ENCODE data around the gene HYPK. TPM values are rescaled to one million over a fixed set of nuclear protein-coding genes. Genes with fewer than 3 reads are reported as not detected.

Gene HYPK, protein sequence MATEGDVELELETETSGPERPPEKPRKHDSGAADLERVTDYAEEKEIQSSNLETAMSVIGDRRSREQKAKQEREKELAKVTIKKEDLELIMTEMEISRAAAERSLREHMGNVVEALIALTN
- 4.9 and 5.4 TPM in 2 replicates for total RNA-seq

DNA sequence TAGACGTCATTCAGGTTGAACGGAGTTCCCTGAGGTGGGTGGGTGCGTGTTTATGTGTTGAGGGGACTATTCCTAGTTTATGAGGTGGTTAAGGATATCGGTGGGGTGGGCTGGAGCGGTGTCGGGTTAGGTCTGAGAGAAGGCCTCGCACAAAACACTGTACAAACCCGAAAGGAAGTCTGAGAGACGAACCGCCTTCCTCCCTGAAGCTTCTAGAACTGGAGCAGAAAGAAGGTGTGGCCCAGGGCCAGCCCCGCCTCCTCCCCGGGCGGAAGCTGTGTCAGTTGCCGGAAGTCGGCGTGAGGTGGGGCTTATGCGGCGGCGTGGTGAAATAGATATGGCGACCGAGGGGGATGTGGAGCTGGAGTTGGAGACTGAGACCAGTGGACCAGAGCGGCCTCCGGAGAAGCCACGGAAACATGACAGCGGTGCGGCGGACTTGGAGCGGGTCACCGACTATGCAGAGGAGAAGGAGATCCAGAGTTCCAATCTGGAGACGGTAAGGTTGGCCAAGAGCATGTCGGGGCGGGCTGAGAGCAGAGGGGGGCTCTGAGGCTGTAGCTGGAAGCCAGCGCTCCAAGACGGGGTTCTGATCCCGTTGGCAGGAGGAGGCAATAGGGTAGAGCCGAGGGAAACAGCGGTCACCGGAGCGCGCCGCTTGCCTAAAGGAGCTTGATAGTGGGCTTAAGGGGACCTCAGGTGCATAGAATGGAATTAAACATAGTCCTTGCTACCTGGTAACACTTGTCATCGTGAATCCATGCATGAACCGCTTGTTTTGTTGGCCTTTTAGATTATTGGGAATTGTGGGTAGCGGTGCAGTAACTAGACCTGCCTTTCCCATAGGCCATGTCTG, at the start of gene HYPK:
TSS of gene HYPK (plus strand) at position 314 of the 856 bp plus-strand sequence. CDS start at position 338, 24 bp downstream.

DNA sequence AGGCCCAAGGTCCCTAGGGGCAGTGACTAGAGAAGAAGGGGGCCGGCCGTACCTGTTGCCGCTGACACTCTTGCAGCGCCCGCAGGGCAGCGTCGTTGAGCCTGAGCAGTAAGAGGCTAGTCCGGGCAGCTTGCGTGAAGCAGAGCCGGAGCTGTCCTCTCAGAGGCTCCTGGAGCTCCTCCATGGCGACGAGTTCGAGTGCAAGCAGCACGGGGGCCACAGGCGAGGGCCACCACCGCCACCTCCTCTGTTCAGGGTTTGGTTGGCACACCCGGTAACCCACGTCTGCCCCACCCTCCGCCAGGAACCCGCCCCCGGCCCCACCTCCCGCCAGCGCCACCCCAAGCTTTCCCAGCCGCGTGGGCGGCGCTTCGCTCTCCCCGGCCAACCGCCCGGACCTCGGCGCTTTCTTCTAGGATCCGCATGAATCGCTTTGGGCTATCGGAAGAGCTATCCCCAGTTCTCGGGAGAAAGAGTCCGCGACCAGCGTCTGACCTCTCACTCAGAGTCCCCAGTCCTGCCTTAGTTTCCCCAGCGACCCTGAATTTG, 23.6 kb upstream of the HYPK start, which contains the start of gene ELL3:
TSS of gene ELL3 (minus strand) at position 249 of the 549 bp plus-strand sequence. CDS start at position 184, 65 bp downstream.

DNA sequence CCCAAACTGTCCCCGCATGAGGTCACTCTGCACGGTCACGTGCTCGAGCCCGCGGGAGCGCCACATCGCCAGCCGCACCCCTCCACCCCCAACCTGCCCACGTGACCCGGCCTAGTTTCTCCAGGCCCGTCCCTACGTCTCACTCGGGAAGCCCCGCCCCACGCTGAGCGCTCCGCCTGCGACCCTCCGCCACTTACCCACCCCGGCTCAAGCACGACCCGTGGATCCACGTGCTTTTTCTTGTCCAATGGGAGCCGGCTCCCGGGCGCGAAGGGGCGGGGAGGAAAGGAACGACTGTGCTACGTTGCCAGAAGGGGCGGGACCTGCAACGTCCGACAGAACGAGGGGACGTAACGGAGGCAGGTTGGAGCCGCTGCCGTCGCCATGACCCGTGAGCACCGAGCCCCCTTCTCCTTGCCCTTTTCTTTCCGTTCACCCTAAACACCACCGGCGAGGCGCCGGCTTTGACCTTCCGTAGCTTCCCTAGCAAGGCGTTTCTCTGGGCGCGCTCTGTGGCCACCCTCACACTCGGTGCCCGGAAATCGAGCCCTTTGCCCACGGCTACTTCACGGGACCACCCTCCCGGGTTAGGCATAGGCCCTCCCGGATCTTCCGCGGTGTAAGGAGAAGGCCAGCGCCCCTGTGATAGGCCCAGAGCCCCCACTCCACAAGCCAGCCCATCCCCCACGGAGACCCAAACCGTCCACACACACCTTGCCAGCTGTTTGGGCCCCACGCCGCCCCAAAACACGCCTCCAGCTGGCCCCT, 8.2 kb upstream of the HYPK start, which contains the start of gene SERF2:
TSS of gene SERF2 (plus strand) at position 328 of the 768 bp plus-strand sequence. CDS start at position 385, 57 bp downstream.

DNA sequence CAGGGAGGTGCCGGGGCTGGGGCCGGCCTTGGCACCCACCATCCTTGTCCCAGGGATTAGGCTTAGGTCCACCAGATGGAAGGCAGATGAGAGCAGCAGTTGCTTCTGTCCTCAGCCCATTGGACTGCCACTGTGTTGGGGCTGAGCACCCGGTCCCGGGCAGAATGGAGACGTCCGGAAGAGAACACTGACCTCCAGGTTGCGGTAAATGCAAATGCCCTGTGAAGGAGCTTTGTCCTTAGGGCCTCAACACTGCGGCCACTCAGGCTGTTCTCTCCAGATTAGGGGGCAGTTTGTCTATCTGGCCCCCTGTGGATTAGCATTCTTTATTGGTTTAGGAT, 484 bp upstream of the HYPK start, which contains the start of gene SERINC4:
TSS of gene SERINC4 (minus strand) at position 276 of the 341 bp plus-strand sequence. CDS start at position 42, 234 bp downstream.

DNA sequence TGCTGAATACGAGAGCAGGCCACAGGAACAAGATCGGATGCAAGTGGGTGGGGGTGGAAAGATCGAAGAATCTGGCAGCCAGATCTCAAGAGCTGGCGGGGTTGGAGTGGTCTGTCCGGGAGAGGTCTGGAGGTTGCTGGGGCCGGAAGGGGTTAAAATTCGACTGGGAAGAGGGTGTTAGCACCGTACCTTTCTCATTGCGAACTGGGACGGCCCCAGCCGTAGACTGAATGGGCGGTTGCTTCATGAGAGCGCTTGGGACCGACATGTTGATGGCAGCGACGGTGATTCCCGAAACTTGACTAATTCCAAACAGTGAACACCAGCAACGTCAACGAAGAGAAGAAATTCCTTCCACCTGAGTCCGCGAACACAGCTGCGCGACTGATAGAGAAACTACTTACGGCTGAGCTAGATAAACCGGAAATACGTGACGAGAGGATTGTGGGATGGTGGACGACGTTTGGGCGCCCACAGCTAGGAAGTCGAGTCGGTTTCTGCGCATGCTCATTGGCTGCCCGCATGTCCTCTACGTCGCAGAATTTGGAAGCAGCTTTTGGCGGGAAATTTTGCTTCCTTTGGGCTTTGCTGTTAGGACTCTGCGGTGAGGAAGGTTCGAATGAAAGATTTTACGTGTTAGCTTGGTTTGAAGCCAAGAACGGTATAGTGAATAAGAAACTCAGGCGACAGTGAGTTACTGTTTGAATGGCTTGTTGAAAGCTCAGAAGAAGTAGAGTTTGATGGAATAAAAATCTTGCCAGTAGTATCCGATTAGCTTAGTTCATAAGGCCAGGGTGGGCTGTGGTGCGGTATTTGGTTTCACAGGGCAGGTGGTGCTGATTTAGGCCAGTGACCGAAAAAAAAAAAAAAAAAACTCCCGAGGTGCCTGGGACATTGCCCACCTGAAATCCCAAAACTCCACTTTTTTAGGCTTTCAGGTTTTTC, 24.2 kb downstream of the HYPK start, which contains the start of gene MFAP1:
TSS of gene MFAP1 (minus strand) at position 389 of the 945 bp plus-strand sequence. CDS start at position 268, 121 bp downstream.

DNA sequence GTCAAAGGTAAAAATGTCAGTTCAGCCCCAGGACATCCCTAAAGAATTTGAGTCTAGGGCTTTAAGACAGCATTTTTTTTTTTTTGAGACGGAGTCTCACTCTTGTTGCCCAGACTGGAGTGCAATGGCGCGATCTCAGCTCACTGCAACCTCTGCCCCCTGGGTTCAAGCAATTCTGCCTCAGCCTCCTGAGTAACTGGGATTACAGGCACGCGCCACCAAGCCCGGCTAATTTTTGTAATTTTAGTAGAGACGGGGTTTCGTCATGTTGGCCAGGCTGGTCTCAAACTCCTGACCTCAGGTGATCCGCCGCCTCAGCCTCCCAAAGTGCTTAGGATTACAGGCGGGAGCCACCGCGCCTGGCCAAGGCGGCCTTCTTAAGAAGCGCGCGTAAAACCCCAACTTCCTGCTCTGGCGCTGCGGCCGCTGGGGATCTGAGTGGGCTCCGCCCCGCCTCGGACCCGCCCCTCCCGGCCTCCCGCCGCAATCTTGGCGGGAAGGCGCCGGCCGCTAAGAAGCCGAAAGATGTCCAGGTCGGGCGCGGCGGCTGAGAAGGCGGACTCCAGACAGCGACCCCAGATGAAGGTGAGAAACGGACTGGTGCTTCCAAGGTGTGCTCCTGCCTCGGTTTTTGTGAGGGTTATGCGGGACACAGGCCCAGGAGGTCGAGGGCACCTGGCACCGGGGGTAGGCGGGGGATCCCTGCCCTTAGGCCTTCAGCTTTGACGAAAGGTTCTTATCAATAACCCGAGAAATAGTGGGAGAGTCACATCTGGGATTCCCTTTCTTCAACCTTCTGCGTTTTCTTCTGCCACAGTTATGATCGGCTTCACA, 26.3 kb downstream of the HYPK start, which contains the start of gene WDR76:
TSS of gene WDR76 (plus strand) at position 495 of the 834 bp plus-strand sequence. CDS start at position 526, 31 bp downstream.

Other genes with a start within 250 kb of the HYPK start
- gene PPIP5K1, start 210.4 kb upstream of the HYPK start, total RNA-seq = 7.4 and 12.8 TPM in 2 replicates
- not detected in 2 replicates for gene CKMT1B, start 206.6 kb upstream of the HYPK start, total RNA-seq
- gene STRC, start 181.8 kb upstream of the HYPK start, total RNA-seq = 0.09 TPM in 1 of 2 replicates, not detected in the other
- gene CATSPER2, start 151.8 kb upstream of the HYPK start, total RNA-seq = 0.33 and 0.95 TPM in 2 replicates
- not detected in 2 replicates for gene CKMT1A, start 106.7 kb upstream of the HYPK start, total RNA-seq
- 123 and 147 TPM in 2 replicates for gene PDIA3, start 54.2 kb upstream of the HYPK start, total RNA-seq
- gene ELL3, start 23.6 kb upstream of the HYPK start, total RNA-seq = 1.5 TPM in 2 replicates
- gene SERF2, start 8.3 kb upstream of the HYPK start, total RNA-seq = 214 and 359 TPM in 2 replicates
- 0.11 TPM in 1 of 2 replicates, not detected in the other for gene SERINC4, start 379 bp upstream of the HYPK start, total RNA-seq
- gene MFAP1, start 24.1 kb downstream of the HYPK start, total RNA-seq = 18.3 and 22.8 TPM in 2 replicates
- 3.9 and 4.1 TPM in 2 replicates for gene WDR76, start 26.4 kb downstream of the HYPK start, total RNA-seq

Measured in dermis lymphatic vessel endothelial cell (primary cell).